ENCODE results near the gene LRRC55. TPM values are rescaled to one million over a fixed set of nuclear protein-coding genes. Genes with fewer than 3 reads are reported as not detected.

LRRC55 gene
- polyA plus RNA-seq, 1 donor (not counting 4 experiments of a cell fraction or from before 2014, with no cell fraction given), result not detected

DNA sequence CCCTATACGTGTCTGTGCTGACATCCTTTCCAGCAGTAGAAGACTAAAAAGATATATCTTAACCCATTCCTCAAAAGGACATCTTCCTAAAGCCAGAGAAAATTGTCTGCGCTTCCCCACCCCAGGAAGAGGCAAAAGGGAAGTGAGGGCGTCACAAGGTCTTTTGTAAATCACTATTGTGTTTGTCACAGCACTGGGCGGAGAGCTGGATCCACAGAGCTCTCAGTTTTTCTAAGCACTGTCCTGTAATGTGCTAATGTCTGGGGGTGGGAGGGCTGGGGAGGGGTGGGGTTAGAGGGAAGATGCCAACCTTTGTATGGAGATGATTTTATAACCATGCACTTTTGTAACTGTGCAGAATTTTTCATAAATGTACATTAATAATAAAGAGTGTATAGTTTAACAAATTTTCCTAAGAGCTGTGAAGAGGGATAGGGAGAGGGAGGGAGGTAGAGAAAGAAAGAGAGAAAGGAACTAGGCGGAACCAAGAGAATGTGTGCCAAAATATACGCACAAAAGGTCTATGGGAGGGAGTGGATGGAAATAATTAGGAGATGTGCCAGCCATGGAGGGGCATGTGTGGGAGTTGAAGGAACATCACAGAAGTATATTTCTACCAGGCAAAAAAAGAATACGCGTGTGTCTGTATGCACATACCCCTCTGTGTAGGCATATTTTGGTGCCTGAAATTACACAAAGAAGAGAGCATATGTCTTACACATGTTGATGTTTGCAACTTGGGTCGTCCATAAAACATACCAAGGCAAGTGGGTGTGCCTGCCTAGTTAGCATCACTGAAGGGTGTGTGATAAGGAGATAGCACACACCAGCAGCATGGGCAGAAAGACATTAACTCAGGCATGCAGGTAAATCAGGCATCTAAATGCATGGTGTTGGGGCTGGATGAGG lies 9.8 kb downstream of the LRRC55 start:
- H3K9me3 ChIP-seq (ENCODE audit: control insufficient read depth, low read depth, low read length), result no peaks in the 10 kb centered on the region
- no peak for TF ChIP-seq EZH2 (IDR thresholded peaks at IDR 0.05; ENCODE audit: low read length)
- TF ChIP-seq, protein P1, sequence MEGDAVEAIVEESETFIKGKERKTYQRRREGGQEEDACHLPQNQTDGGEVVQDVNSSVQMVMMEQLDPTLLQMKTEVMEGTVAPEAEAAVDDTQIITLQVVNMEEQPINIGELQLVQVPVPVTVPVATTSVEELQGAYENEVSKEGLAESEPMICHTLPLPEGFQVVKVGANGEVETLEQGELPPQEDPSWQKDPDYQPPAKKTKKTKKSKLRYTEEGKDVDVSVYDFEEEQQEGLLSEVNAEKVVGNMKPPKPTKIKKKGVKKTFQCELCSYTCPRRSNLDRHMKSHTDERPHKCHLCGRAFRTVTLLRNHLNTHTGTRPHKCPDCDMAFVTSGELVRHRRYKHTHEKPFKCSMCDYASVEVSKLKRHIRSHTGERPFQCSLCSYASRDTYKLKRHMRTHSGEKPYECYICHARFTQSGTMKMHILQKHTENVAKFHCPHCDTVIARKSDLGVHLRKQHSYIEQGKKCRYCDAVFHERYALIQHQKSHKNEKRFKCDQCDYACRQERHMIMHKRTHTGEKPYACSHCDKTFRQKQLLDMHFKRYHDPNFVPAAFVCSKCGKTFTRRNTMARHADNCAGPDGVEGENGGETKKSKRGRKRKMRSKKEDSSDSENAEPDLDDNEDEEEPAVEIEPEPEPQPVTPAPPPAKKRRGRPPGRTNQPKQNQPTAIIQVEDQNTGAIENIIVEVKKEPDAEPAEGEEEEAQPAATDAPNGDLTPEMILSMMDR (optimal IDR thresholded peaks at IDR 0.05 in 1 of 3, IDR thresholded peaks at IDR 0.05 in 1 of 3, conservative IDR thresholded peaks at IDR 0.05 in 1 of 3; ENCODE audit: extremely low read depth in 1 of 3, insufficient read depth in 2 of 3, low read length in 3 of 3), result no peak
- H3K4me2 ChIP-seq (ENCODE audit: control insufficient read depth, extremely low read depth, insufficient read depth, low read depth, low read length), result no peak overlapping the region
- no peaks in the 10 kb centered on the region for H3K27me3 ChIP-seq (ENCODE audit: control insufficient read depth, extremely low read depth, insufficient read depth, low read length)
- DNase-seq (ENCODE audit: low read depth, low spot score), result no peak
- H3K4me1 ChIP-seq (ENCODE audit: control insufficient read depth, extremely low read depth, insufficient read depth, low read length), result no peaks in the 10 kb centered on the region
- H3K79me2 ChIP-seq (ENCODE audit: control insufficient read depth, insufficient read depth, low read length), result no peaks in the 10 kb centered on the region
- no peak overlapping the region for H3K4me3 ChIP-seq (ENCODE audit: control insufficient read depth in 2 of 3, extremely low read depth in 1 of 3, insufficient read depth in 2 of 3, low read depth in 1 of 3, low read length in 3 of 3)
- H3K36me3 ChIP-seq (ENCODE audit: control insufficient read depth in 2 of 2, extremely low read depth in 1 of 2, insufficient read depth in 2 of 2, low read length in 2 of 2), result no peaks in the 10 kb centered on the region
- no peaks in the 10 kb centered on the region for H3K9me1 ChIP-seq (ENCODE audit: control insufficient read depth, extremely low read depth, insufficient read depth, low read length)
- H4K20me1 ChIP-seq (ENCODE audit: control insufficient read depth, extremely low read depth, insufficient read depth, low read length), result no peaks in the 10 kb centered on the region
- H3K27ac ChIP-seq (ENCODE audit: control insufficient read depth, insufficient read depth, low read length), result no peak overlapping the region
- no peak overlapping the region for H2AFZ ChIP-seq (ENCODE audit: control insufficient read depth, low read length)
- FAIRE-seq, result no peak
- dilution Hi-C loops (cut with MboI; ENCODE audit: extremely low pct_ligation_motif_present, low sequenced_read_pairs), result no loop called here
- no peak overlapping the region for H3K9ac ChIP-seq (ENCODE audit: control insufficient read depth, extremely low read depth, insufficient read depth, low read length)

DNA sequence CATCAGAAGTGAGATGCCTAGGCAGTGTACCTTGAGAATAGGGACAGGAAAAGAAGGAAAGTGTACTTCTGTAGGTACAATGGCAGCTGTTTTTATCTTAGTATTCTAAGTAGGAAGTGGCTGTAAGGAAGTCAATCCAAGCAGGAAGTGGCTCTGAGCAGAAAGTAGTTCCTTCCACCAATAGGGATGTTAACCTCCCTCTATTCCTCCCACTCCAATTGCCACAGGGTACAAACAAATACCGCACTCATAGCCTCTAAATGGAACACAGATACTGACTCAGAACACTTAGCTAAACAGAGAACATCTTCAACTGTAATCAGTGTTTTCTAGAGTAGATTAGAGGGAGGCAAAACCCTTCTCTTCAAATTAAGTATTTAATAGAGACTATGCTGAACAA lies 10.6 kb downstream of the LRRC55 start:
- Histone ChIP-seq H3K27ac (ENCODE audit: control insufficient read depth, insufficient read depth, low read length) (no peak overlapping the region), H3K9me3 (ENCODE audit: control insufficient read depth, low read depth, low read length) (no peaks in the 10 kb centered on the region), H3K79me2 (ENCODE audit: control insufficient read depth, insufficient read depth, low read length) (no peaks in the 10 kb centered on the region), H3K4me3 (ENCODE audit: control insufficient read depth in 2 of 3, extremely low read depth in 1 of 3, insufficient read depth in 2 of 3, low read depth in 1 of 3, low read length in 3 of 3) (no peak overlapping the region), H3K9ac (ENCODE audit: control insufficient read depth, extremely low read depth, insufficient read depth, low read length) (no peak overlapping the region), H4K20me1 (ENCODE audit: control insufficient read depth, extremely low read depth, insufficient read depth, low read length) (no peaks in the 10 kb centered on the region), H3K27me3 (ENCODE audit: control insufficient read depth, extremely low read depth, insufficient read depth, low read length) (no peaks in the 10 kb centered on the region), H3K36me3 (ENCODE audit: control insufficient read depth in 2 of 2, extremely low read depth in 1 of 2, insufficient read depth in 2 of 2, low read length in 2 of 2) (no peaks in the 10 kb centered on the region), H3K4me1 (ENCODE audit: control insufficient read depth, extremely low read depth, insufficient read depth, low read length) (no peaks in the 10 kb centered on the region), H2AFZ (ENCODE audit: control insufficient read depth, low read length) (no peak overlapping the region), H3K9me1 (ENCODE audit: control insufficient read depth, extremely low read depth, insufficient read depth, low read length) (no peaks in the 10 kb centered on the region), H3K4me2 (ENCODE audit: control insufficient read depth, extremely low read depth, insufficient read depth, low read depth, low read length) (no peak overlapping the region)
- dilution Hi-C loops (cut with MboI; ENCODE audit: extremely low pct_ligation_motif_present, low sequenced_read_pairs), result no loop called here
- TF ChIP-seq, protein P1 (optimal IDR thresholded peaks at IDR 0.05 in 1 of 3, IDR thresholded peaks at IDR 0.05 in 1 of 3, conservative IDR thresholded peaks at IDR 0.05 in 1 of 3; ENCODE audit: extremely low read depth in 1 of 3, insufficient read depth in 2 of 3, low read length in 3 of 3), result no peak
- no peak for TF ChIP-seq EZH2 (IDR thresholded peaks at IDR 0.05; ENCODE audit: low read length)
- FAIRE-seq (no peak), DNase-seq (ENCODE audit: low read depth, low spot score) (no peak)

Data from keratinocyte (primary cell).